DMS114 treated with DMSO at 0.1 percent for 48 hours (cell line): ENCODE measurements around the gene ARRB1.
"Not testable (repeated sequence)": the region's sequence is repeated elsewhere in the genome, so short reads cannot be mapped to it uniquely, and the experiment has no call there.

Experiments used
- DNase-seq: peaks from one replicate; lab custom pipeline; 2025; ENCODE audit not compliant: unreplicated experiment; lab: John Stamatoyannopoulos, UW

ARRB1 gene

DNA sequence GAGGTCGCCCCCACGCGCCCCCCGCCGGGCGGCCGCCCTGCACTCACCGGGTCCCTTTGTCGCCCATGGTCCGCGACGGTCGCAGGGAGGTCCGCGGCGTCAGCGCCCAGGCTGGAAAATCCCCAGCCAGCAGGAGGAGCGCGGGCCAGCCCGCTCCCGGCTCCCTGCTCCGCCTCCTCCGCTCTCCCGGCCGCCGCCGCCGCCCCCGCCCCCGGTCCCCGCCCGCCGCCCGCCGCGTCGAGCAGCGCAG is at the start of gene ARRB1:
TSS of gene ARRB1 (minus strand) at position 121 of the 250 bp plus-strand sequence. CDS start at position 67, 54 bp downstream.
- no peak for DNase-seq

DNA sequence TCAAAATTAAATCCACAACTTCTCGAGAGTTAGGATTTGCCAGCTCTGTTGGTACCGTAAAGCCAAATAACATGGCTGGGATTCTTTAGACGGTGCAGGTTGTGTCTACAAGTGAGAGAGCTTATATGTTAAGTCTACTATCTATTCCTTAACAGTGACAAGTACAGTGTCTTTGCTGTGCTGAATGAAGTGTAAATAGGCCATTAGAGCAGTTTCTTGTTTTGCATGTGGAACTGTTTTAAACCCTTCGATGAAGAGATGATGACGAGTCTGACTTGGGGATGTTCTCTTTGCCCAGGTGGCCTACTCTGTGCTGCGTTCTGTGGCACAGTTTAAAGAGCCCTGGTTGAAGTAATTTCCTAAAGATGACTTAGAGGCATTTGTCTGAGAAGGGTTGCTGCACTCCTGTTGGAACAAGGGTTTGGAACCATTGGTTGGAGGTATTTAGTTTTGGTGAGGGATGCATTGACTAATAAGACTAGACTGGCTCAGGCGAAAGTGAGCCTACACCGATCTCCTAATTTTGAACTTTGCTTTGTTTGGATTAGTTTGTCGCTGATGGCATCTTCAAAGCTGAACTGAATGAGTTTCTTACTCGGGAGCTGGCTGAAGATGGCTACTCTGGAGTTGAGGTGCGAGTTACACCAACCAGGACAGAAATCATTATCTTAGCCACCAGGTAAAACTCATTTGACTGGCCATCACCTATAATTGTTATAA is 48.8 kb upstream of the ARRB1 start:
- no peak for DNase-seq

- peak; percentile 82 for DNase-seq
Observed at GRCh38 chr11:75399344-75400145, 48.1 kb upstream of the ARRB1 start, which contains the start of gene RPS3. Gene RPS3, plus strand, starts transcription at chr11:75399518. Its CDS starts 30 bp downstream, at chr11:75399548.

DNA sequence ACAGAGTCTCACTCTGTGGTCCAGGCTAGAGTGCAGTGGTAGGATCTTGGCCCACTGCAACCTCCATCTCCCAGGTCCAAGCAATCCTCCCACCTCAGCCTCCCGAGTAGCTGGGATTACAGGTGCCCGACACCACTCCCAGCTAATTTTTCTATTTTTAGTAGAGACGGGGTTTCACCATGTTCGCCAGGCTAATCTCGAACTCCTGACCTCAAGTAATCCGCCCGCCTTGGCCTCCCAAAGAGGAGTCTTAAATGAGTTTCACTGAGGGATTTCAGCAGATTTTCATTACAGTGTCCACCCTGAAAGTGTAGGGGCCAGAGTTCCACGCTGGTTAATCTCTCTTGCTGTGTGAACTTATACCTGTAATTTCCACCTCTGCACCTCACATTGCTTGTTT is 47.4 kb upstream of the ARRB1 start:
- no peak for DNase-seq

DNA sequence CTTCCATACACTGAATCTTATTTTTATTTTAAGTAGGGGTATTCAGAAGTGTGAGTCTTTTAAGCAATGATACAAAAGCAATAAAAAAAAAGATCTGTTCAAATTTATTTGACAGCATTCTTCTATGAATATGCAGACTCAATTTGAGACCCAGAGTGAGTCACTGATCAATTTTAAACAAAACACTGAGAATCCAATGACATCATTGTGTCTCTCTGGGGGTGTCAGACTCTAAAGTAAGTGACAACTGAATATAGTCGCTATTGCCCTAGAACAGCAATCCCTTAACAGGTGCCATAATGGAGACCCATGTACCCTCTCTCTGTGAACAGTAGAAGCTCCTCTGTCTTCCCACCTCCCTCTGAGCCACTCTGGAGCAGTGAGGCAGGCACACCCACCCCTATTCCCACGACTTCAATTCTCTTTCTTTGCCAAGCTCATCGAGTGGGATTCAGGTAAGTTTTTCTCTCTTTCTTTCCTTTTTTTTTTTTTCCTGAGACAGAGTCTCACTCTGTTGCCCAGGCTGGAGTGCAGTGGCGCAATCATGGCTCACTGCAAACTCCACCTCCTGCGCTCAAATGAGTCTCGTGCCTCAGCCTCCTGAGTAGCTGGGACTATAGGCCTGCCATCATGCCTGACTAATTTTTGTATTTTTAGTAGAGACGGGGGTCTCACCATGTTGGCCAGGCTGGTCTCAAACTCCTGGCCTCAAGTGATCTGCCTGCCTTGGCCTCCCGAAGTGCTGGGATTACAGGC is 42.8 kb upstream of the ARRB1 start:
- DNase-seq = no peak

DNA sequence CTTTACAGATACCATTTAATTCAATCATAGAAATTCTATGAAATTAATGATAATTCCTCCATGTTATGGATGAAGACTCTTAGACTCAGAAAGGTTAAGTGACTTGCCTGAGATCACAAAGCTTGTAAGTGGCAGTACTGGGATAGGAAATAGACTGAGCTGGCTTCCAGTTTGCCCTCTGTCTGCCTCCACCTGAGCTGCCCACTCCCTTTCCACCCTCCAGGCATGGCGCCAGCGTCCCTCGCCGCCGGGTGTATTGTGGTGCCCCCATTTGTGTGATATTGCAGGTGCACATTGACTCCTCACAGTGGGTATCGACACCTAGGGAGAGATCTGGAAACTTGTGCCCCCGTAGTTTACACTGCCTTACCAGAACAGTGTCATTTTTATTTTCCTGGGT is 38.5 kb upstream of the ARRB1 start:
- no peak for DNase-seq

DNA sequence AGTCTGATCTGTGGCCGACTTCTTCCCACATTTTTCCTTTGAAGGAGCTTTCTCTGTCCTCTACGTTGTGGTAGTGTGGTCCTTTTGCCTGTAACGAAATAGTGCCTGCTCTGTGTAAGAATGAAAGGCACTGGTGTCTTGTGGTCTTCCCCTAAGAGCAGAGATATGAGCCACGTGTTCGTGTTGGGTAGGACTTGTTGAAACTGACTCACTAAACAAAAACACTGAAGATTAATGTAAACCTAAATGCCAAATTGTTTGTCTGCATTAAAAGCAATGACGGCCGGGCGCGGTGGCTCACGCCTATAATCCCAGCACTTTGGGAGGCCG is 37.8 kb upstream of the ARRB1 start:
- DNase-seq = no peak

DNA sequence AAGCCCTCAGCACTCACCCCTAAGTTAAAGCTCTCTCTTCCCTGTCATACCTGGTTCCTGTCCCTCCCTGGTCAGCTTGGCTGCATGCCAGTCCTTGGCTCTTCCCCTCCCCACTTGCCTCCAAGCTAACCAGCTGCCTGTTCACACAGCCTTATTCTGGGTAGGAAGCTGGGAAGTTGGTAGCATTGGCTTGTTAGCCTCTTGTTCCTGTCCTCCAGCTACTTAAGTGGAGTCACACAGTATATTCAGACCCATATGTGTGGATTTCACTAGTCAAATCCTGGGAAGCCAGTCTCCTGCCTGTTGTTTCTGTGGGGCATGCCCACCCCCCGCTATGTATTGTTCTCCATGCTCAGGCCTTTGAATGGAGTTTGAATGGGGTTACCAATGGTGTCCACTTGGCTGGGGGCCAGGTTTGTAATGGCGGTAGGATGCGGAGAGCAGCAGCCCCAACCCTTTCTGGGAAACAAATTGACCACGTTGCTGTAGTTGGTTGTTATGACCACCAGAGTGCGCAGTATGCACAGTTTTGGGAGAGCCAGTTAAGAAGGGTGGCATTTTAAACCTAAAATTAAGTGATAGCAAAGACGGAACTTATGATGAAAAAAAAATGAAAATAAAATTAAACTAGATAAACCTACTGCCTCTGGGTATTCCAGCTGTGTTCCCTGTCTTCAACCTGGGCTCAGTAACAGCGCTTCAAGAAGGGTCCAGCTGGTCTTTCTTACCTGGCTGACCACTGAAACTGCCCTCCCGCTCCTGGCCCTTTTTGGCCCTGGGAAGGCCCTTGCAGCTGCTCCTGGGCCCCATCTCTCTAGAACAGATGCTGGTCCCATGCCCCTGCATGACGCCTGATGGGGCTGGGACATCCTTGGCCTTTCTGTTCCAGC is 37.2 kb upstream of the ARRB1 start:
- DNase-seq = peak; percentile 60

- no peak for DNase-seq
Observed at GRCh38 chr11:75387736-75388294, 36.4 kb upstream of the ARRB1 start.

- no peak for DNase-seq
Observed at GRCh38 chr11:75386942-75387630, 35.6 kb upstream of the ARRB1 start.

DNA sequence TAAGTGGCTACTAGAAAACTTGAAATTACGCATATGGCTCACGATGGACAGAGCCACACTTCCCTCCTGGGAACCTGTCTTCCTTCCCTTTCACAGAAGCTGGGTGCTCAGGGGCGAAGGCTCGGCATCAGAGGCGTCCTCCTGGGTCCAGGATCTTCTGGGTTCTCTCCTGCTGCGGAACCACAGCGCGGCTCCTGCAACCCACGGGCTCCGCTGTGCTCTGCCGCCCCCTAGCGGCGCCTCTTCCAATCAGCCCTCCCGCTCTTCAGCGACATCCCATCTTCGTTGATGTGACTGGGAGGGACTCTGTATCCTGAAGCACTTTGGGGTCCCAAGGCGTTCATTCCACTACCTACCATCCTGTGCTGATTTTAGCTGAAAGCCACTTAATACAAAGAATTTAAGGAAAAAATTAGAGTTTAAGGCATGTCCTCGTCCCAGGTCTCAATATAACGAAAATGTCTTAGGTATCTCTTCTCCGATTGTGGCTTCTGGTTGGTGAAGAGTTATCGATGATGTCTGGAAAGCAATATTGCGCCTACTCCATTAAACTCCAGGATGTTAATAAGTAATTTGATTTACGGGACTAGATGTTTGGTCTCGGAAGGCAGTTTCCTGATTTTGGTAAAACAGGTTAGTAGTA is 33.1 kb upstream of the ARRB1 start:
- peak; percentile 30 for DNase-seq

DNA sequence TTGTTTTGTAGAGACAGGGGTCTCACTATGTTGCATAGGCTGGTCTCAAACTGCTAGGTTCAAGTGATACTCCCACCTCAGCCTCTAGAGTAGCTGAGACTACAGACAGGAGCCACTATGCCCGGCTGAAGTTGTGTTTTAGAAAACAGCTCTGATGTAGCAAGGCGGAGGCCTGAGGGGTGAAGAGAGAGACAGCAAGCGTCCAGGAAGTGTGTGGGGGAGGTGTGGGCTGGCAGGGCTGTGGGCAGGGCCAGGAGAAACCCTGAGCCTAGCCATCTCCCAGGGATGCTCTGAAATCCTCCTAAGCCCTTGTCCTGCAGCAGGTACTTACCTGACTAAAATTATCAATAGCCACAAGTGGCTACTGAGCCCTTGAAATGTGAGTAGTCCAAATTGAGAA is 31.8 kb upstream of the ARRB1 start:
- no peak for DNase-seq

DNA sequence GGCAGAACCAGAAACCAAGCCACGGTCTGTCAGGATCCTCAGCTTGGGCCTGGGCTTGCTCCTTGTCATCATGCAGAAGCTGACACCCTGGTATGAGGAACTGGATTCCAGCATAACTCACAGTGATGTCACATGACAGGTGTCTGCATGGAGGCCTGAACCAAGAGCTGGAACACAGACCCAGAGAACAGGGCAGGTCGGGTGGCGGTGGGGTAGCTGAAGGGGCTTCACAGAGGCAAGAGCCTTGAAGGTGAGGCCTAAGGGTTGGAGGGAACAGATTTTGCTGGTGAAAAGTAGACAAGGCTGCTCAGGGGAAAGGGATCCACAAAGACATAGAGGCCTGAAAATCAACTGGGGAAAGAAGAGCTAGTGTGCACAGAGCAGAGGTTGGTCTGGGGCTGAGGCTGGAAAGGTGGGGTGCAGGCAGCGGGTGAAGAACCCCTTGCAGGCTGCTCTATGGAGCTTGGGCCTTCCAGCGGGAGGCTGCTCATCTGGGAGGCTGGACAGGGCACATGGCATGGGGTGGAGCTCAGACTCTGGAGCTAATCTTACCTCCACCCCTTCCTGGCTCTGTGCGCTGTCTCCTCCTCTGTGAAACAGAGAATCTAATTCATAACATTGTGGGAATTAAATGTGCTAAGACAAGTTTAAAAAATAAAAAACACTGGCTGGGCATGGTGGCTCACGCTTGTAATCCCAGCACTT is 29.4 kb upstream of the ARRB1 start:
- no peak for DNase-seq

- DNase-seq = no peak
Observed at GRCh38 chr11:75380245-75380644, 28.8 kb upstream of the ARRB1 start.

- DNase-seq = not testable (repeated sequence)
Observed at GRCh38 chr11:75378776-75379175, 27.3 kb upstream of the ARRB1 start.

GRCh38 chr11:75376175-75376574 is 24.7 kb upstream of the ARRB1 start:
- no peak for DNase-seq

DNA sequence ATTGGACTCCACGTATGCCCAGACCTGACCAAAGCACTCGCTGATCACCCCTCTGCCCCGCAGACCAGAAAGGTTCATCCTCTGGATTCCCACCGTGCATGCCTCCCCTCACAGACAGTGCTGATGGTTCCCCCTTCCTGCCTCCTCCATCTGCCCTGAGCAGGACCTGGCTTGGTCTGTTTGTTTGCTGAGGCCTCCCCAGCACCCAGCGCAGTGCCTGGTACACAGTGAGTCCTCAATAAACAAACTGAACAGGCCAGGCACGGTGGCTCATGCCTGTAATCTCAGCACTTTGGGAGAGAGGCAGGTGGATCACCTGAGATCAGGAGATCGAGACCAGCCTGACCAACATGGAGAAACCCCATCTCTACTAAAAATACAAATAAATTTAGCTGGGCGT is 24.2 kb upstream of the ARRB1 start:
- no peak for DNase-seq

DNA sequence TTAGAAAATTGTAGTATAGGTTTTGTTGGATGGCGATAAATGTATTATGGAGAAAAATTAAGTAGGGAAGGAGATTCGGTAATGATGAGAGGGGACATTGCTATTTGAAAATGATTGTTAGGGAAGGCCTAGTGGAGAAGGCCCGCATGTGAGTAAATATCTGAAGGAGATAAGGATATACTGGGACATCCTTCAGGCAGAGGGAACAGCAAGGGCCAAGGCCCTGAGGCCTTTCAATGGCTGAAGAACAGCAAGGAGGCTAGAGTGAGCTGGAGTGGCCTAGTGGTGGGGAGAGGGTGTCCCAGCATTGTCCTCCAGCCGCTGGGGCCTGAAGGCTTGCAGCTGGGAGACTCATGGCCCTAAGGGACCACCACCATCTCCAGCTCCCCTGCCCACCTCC is 23.2 kb upstream of the ARRB1 start:
- DNase-seq = no peak

- no peak for DNase-seq
Observed at GRCh38 chr11:75373201-75373600, 21.7 kb upstream of the ARRB1 start.
